Astrocyte (in vitro differentiated cells and primary cell): ENCODE measurements around the gene EFL1.

ENCODE experiments used
- CTCF ChIP-seq: IDR thresholded peaks from 2 replicates; pipeline ENCODE4 v1.5.1; 2011; ENCODE audit warnings: low read depth, mild to moderate bottlenecking, inconsistent platforms, low read length, moderate library complexity; ENCODE audit not compliant: insufficient read depth
- EZH2 ChIP-seq: IDR thresholded peaks from 2 replicates; pipeline ENCODE4 v1.6.1; 2012; ENCODE audit warnings: mild to moderate bottlenecking, low read length, inconsistent platforms; ENCODE audit not compliant: insufficient read depth

DNA sequence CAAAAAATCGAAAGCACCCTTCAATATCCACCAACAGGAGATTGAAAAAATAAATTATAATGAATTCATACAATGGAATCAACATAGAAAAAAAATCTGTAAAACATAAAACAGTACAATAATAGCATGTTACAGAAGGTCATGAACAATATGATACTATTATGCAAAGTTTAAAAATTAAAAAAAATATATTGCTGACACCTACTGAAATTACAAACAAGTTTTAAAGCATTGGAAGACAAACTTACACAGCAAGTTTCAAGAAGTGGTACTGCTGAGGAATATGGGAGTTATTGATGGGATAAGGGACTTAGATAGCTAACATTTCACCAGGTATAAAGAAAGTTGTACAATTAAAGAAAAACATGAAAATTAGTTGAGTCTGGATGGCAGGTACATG is 89.4 kb downstream of the EFL1 start:
- TF ChIP-seq CTCF (no peak), EZH2 (no peak)
